PC-3 (cell line): ENCODE measurements around the gene RPS6KC1.

Experiments used
- CTCF ChIP-seq: fragments of 300-600 bp; sonication (generic); conservative IDR thresholded peaks from 2 replicates; pipeline ENCODE4 v1.5.1; 2017; ENCODE audit warnings: antibody characterized with exemption, low read depth, mild to moderate bottlenecking, low read length
- EZH2phosphoT487 ChIP-seq: fragments of 300-600 bp; sonication (generic); IDR thresholded peaks from 2 replicates; pipeline ENCODE4 v1.6.1; 2018; ENCODE audit warnings: mild to moderate bottlenecking, antibody characterized with exemption, low read length, borderline replicate concordance

DNA sequence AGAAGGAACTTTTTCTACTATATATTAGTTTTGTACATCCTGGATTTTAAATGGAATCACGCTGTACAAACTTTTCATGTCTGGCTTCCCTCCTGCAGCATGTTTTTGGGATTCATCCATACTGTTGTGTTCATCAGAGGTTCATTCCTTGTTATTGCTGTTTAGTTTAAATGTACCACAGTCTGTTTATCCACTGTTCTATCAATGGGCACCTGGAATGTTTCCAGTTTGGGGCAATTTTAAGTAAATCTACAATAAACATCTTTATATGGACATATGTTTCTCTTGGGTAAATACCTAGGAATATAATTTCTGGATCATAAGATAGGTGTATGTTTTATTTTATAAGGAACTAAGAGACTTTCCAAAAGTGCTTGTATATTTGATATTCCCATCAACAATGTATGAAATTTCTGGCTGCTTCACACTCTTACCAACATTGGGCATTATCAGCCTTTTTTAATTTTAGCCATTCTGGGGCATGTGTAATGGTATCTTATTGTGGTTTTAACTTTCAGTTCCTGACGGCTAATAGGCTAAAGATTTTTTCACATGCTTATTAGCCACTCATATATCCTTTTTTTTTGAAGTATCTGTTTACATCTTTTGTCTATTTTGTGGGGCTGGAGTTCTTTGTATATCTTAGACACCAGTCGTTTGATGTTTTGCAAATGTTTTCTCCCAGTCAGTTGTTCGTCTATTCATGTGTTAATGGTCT is 48.8 kb downstream of the RPS6KC1 start:
- no peak for TF ChIP-seq CTCF
- TF ChIP-seq EZH2phosphoT487: no peak
